PC-3 (cell line): ENCODE measurements around the gene CLTCL1.

Source experiments
- CTCF ChIP-seq: fragments of 300-600 bp; sonication (generic); conservative IDR thresholded peaks from 2 replicates; pipeline ENCODE4 v1.5.1; 2017; ENCODE audit warnings: antibody characterized with exemption, low read depth, mild to moderate bottlenecking, low read length
- EZH2 ChIP-seq: fragments of 300-600 bp; sonication (generic); IDR thresholded peaks from one replicate; pipeline ENCODE4 v1.6.1; 2017; ENCODE audit warnings: antibody characterized with exemption, mild to moderate bottlenecking, low read length; ENCODE audit not compliant: unreplicated experiment

GRCh38 chr22:19329454-19329853 is 37.9 kb upstream of the CLTCL1 start:
- TF ChIP-seq CTCF (no peak), EZH2 (no peak)
